Measurements from ENCODE around the gene RAB6A. TPM values are rescaled to one million over a fixed set of nuclear protein-coding genes. Genes with fewer than 3 reads are reported as not detected.
"Not testable (repeated sequence)": the region's sequence is repeated elsewhere in the genome, so short reads cannot be mapped to it uniquely, and the experiment has no call there.

The RAB6A gene
- total and polyA plus RNA-seq, 10 of the 15 experiments (the other 5 are each of a cell fraction or from before 2014, with no cell fraction given), result 9.8 to 107 (median 34.1) TPM

DNA sequence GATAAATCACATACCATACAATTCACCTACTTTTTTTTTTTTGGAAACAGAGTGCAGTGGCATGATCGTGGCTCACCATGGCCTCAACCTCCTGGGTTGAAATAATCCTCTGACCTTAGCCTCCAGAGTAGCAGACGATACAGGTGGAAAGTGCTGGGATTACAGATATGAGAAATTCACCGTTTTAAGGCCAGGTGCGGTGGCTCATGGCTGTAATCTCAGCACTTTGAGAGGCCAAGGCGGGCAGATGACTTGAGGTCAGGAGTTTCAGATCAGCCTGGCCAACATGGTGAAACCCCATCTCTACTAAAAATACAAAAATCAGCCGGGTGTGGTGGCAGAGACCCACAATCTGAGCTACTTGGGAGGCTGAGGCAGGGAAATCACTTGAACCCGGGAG, 24.9 kb downstream of the RAB6A start:
- in situ Hi-C loops (cut with MboI); ATAC-seq; BruUV-seq (replicated peaks); H3K27me3 ChIP-seq (replicated peaks in 1 of 2; ENCODE audit: control insufficient read depth in 2 of 2, insufficient read depth in 2 of 2, low read length in 1 of 2); H2AFZ ChIP-seq (ENCODE audit: control insufficient read depth, low read depth, low read length); SMC1A ChIA-PET (ENCODE audit: uncharacterized antibody, unreplicated experiment); intact Hi-C loops (cut with micrococcal nuclease; ENCODE audit: unreplicated experiment); H3K9ac ChIP-seq (ENCODE audit: control insufficient read depth, insufficient read depth, low read length); CTCF ChIA-PET; H3K36me3 ChIP-seq (ENCODE audit: control insufficient read depth in 2 of 2, insufficient read depth in 2 of 2, low read length in 1 of 2); H3K4me1 ChIP-seq (ENCODE audit: control insufficient read depth, insufficient read depth, low read length); DNase-seq (ENCODE audit: low read depth, low spot score); FAIRE-seq; H3K9me3 ChIP-seq (replicated peaks; ENCODE audit: control insufficient read depth, insufficient read depth, low read length); H4K20me1 ChIP-seq (ENCODE audit: control insufficient read depth, insufficient read depth); H3K4me3 ChIP-seq: not testable (repeated sequence)
- peak overlapping the region; percentile 44; the same call in 1 of the 2 replicates for H3K27ac ChIP-seq (ENCODE audit: control insufficient read depth, insufficient read depth)
- 29% methylated on average over 7 of the region's 7 CpGs for WGBS (ENCODE audit: insufficient coverage, insufficient replicate concordance, low lambda C conversion rate, missing lambda C conversion rate)
- POLR2A ChIA-PET, result interaction anchor here (1.3 kb wide), 1 partner anchor 12 kb away, joined by 7 read pairs; no protein-coding TSS in a partner anchor
- TF ChIP-seq TCF12 (IDR thresholded peaks at IDR 0.05; ENCODE audit: low read depth, low read length), result peak; percentile 40; the same call in 1 of the 2 replicates
- TF ChIP-seq JUNB (IDR thresholded peaks at IDR 0.05), result 0 out of 2 replicates have a peak, but pooled peaks have one; percentile 13
- RAD21 ChIA-PET (ENCODE audit: unreplicated experiment), result interaction anchor here (1.0 kb wide), 1 partner anchor 110 kb away, joined by 3 read pairs; no protein-coding TSS in a partner anchor
- H3K79me2 ChIP-seq (ENCODE audit: control insufficient read depth, insufficient read depth, low read length), result peaks cover 20% of the 10 kb centered on the region
- H3K4me2 ChIP-seq (ENCODE audit: control insufficient read depth, insufficient read depth), result peak overlapping the region; percentile 9; the same call in 1 of the 2 replicates

DNA sequence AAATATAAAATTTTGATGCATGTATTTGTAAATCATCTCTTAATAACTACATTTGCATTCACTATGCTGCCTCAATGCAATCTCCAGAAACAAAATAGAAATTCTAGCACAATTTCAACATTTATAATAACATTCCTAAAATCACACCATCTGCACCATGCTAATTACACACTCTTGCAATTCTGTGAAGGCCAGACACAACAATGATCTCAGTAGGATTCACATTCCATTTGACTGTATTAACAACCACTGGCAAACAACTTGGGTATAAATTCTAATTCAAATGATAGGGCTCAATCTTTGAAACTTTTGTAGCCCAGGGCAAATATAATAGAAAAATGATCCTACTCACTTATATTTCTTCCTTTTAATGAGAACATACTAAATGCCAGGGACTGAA, 25.9 kb downstream of the RAB6A start:
- no peaks in the 10 kb centered on the region for H3K27me3 ChIP-seq (replicated peaks in 1 of 2; ENCODE audit: control insufficient read depth in 2 of 2, insufficient read depth in 2 of 2, low read length in 1 of 2)
- no TSS peak for BruUV-seq (replicated peaks)
- POLR2A ChIA-PET, result no interaction called here
- intact Hi-C loops (cut with micrococcal nuclease; ENCODE audit: unreplicated experiment), result no loop called here
- H3K36me3 ChIP-seq (ENCODE audit: control insufficient read depth in 2 of 2, insufficient read depth in 2 of 2, low read length in 1 of 2), result no peaks in the 10 kb centered on the region; a peak in 2 of 4 replicates
- RAD21 ChIA-PET (ENCODE audit: unreplicated experiment), result interaction anchor here (1.0 kb wide), 1 partner anchor 109 kb away, joined by 3 read pairs; no protein-coding TSS in a partner anchor
- no peak for FAIRE-seq
- SMC1A ChIA-PET (ENCODE audit: uncharacterized antibody, unreplicated experiment), result no interaction called here
- H3K4me3 ChIP-seq, result no peak overlapping the region
- H3K4me1 ChIP-seq (ENCODE audit: control insufficient read depth, insufficient read depth, low read length), result 0 out of 2 replicates have a peak, but pooled peaks cover 3% of the 10 kb centered on the region
- H3K27ac ChIP-seq (ENCODE audit: control insufficient read depth, insufficient read depth), result no peak overlapping the region
- CTCF ChIA-PET, result no interaction called here
- H3K79me2 ChIP-seq (ENCODE audit: control insufficient read depth, insufficient read depth, low read length), result peaks cover 20% of the 10 kb centered on the region
- no peak overlapping the region for H3K4me2 ChIP-seq (ENCODE audit: control insufficient read depth, insufficient read depth)
- DNase-seq (ENCODE audit: low read depth, low spot score), result no peak
- no peaks in the 10 kb centered on the region for H4K20me1 ChIP-seq (ENCODE audit: control insufficient read depth, insufficient read depth)
- in situ Hi-C loops (cut with MboI), result no loop called here
- H3K9me3 ChIP-seq (replicated peaks; ENCODE audit: control insufficient read depth, insufficient read depth, low read length), result no peaks in the 10 kb centered on the region; the same call in 1 of the 3 replicates
- no peak overlapping the region for H2AFZ ChIP-seq (ENCODE audit: control insufficient read depth, low read depth, low read length)
- no peak overlapping the region for H3K9ac ChIP-seq (ENCODE audit: control insufficient read depth, insufficient read depth, low read length)
- no peak for ATAC-seq
- TF ChIP-seq ZNF217 (IDR thresholded peaks at IDR 0.05) (no peak), STAT1 (conservative IDR thresholded peaks at IDR 0.05) (no peak), IKZF1 (conservative IDR thresholded peaks at IDR 0.05) (no peak), POLR2AphosphoS2 (IDR thresholded peaks at IDR 0.05; ENCODE audit: low read depth, low read length) (no peak), CHD1 (IDR thresholded peaks at IDR 0.05; ENCODE audit: low read depth, low read length) (no peak), SMC3 (IDR thresholded peaks at IDR 0.05; ENCODE audit: borderline replicate concordance, low read length) (no peak), MEF2B (IDR thresholded peaks at IDR 0.05; ENCODE audit: partially characterized antibody, poor library complexity, severe bottlenecking) (no peak), RBBP5 (conservative IDR thresholded peaks at IDR 0.05) (no peak), MTA3 (IDR thresholded peaks at IDR 0.05; ENCODE audit: borderline replicate concordance, low read length) (no peak)
- TF ChIP-seq, protein P1, sequence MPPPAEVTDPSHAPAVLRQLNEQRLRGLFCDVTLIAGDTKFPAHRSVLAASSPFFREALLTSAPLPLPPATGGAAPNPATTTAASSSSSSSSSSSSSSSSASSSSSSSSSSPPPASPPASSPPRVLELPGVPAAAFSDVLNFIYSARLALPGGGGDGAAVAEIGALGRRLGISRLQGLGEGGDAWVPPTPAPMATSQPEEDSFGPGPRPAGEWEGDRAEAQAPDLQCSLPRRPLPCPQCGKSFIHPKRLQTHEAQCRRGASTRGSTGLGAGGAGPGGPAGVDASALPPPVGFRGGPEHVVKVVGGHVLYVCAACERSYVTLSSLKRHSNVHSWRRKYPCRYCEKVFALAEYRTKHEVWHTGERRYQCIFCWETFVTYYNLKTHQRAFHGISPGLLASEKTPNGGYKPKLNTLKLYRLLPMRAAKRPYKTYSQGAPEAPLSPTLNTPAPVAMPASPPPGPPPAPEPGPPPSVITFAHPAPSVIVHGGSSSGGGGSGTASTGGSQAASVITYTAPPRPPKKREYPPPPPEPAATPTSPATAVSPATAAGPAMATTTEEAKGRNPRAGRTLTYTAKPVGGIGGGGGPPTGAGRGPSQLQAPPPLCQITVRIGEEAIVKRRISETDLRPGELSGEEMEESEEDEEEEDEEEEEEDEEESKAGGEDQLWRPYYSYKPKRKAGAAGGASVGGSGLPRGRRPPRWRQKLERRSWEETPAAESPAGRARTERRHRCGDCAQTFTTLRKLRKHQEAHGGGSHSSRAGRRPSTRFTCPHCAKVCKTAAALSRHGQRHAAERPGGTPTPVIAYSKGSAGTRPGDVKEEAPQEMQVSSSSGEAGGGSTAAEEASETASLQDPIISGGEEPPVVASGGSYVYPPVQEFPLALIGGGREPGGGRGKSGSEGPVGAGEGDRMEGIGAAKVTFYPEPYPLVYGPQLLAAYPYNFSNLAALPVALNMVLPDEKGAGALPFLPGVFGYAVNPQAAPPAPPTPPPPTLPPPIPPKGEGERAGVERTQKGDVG (CRISPR knock-in tag; IDR thresholded peaks at IDR 0.05), result no peak
- TF ChIP-seq, protein P2, sequence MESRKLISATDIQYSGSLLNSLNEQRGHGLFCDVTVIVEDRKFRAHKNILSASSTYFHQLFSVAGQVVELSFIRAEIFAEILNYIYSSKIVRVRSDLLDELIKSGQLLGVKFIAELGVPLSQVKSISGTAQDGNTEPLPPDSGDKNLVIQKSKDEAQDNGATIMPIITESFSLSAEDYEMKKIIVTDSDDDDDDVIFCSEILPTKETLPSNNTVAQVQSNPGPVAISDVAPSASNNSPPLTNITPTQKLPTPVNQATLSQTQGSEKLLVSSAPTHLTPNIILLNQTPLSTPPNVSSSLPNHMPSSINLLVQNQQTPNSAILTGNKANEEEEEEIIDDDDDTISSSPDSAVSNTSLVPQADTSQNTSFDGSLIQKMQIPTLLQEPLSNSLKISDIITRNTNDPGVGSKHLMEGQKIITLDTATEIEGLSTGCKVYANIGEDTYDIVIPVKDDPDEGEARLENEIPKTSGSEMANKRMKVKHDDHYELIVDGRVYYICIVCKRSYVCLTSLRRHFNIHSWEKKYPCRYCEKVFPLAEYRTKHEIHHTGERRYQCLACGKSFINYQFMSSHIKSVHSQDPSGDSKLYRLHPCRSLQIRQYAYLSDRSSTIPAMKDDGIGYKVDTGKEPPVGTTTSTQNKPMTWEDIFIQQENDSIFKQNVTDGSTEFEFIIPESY (IDR thresholded peaks at IDR 0.05), result no peak
- TF ChIP-seq, protein P3, sequence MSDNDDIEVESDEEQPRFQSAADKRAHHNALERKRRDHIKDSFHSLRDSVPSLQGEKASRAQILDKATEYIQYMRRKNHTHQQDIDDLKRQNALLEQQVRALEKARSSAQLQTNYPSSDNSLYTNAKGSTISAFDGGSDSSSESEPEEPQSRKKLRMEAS (IDR thresholded peaks at IDR 0.05; ENCODE audit: low read depth, low read length), result no peak

Measured in GM12878 (cell line).